Trophoblast cell (in vitro differentiated cells and primary cell): ENCODE data around the gene C10orf71.

ENCODE experiments used
- DNase-seq, 2 donors: peaks; one replicate each; pipeline ENCODE4 v3.0.0-alpha.2; 2016
- H2AFZ ChIP-seq: 2 replicates; pipeline ENCODE4 v1.6.1; 2013; ENCODE audit warnings: low read length, moderate library complexity, mild to moderate bottlenecking; ENCODE audit not compliant: insufficient read depth, poor library complexity
- H2AK5ac ChIP-seq: 2 replicates; pipeline ENCODE4 v1.6.1; 2013; ENCODE audit warnings: mild to moderate bottlenecking, low read length
- H2BK120ac ChIP-seq: 2 replicates; pipeline ENCODE4 v1.6.1; 2013; ENCODE audit warnings: low read length, mild to moderate bottlenecking, moderate library complexity; ENCODE audit not compliant: insufficient read depth, poor library complexity
- H2BK12ac ChIP-seq: 2 replicates; pipeline ENCODE4 v1.6.1; 2013; ENCODE audit warnings: mild to moderate bottlenecking, low read length, moderate library complexity
- H2BK5ac ChIP-seq: 2 replicates; pipeline ENCODE4 v1.6.1; 2013; ENCODE audit warnings: low read length, low read depth, moderate library complexity, mild to moderate bottlenecking; ENCODE audit not compliant: poor library complexity
- H3K14ac ChIP-seq: 2 replicates; pipeline ENCODE4 v1.6.1; 2013; ENCODE audit warnings: mild to moderate bottlenecking, low read length
- H3K18ac ChIP-seq: 2 replicates; pipeline ENCODE4 v1.6.1; 2013; ENCODE audit warnings: mild to moderate bottlenecking, low read length
- H3K23ac ChIP-seq: 2 replicates; pipeline ENCODE4 v1.6.1; 2013; ENCODE audit warnings: low read length
- H3K27ac ChIP-seq: 2 replicates; pipeline ENCODE4 v1.5.1; 2013; ENCODE audit warnings: low read depth, mild to moderate bottlenecking, inconsistent platforms, low read length, moderate library complexity
- H3K27me3 ChIP-seq: 2 replicates; pipeline ENCODE4 v1.6.1; 2013; ENCODE audit warnings: inconsistent platforms, mild to moderate bottlenecking, low read length, moderate library complexity; ENCODE audit not compliant: insufficient read depth
- H3K36me3 ChIP-seq, 2 experiments: 1 replicate in 1 of 2; 2 replicates in 1 of 2; pipeline ENCODE4 v1.6.1; 2013; ENCODE audit warnings: low read length in 2 of 2, mild to moderate bottlenecking in 2 of 2, moderate library complexity in 1 of 2; ENCODE audit not compliant: insufficient read depth in 2 of 2, control insufficient read depth in 1 of 2
- H3K4ac ChIP-seq: 2 replicates; pipeline ENCODE4 v1.6.1; 2013; ENCODE audit warnings: low read depth, mild to moderate bottlenecking, low read length, moderate library complexity
- H3K4me1 ChIP-seq, 2 experiments: 1 replicate in 1 of 2; 2 replicates in 1 of 2; pipeline ENCODE4 v1.6.1; 2013; ENCODE audit warnings: low read length in 2 of 2, mild to moderate bottlenecking in 2 of 2, moderate library complexity in 1 of 2; ENCODE audit not compliant: insufficient read depth in 2 of 2, control insufficient read depth in 1 of 2
- H3K4me2 ChIP-seq: 2 replicates; pipeline ENCODE4 v1.6.1; 2013; ENCODE audit warnings: inconsistent platforms, mild to moderate bottlenecking, low read length, moderate library complexity
- H3K4me3 ChIP-seq: 2 replicates; pipeline ENCODE4 v1.5.1; 2013; ENCODE audit warnings: mild to moderate bottlenecking, low read depth, low read length, inconsistent platforms
- H3K79me1 ChIP-seq: one replicate; pipeline ENCODE4 v1.6.1; 2013; ENCODE audit warnings: low read length
- H3K79me2 ChIP-seq: 2 replicates; pipeline ENCODE4 v1.6.1; 2013; ENCODE audit warnings: low read length, mild to moderate bottlenecking; ENCODE audit not compliant: control insufficient read depth, insufficient read depth, poor library complexity
- H3K9ac ChIP-seq: 2 replicates; pipeline ENCODE4 v1.6.1; 2013; ENCODE audit warnings: mild to moderate bottlenecking, low read length
- H3K9me3 ChIP-seq: 2 replicates; pipeline ENCODE4 v1.6.1; 2013; ENCODE audit warnings: low read depth, mild to moderate bottlenecking, control low read depth, inconsistent platforms, low read length; ENCODE audit not compliant: insufficient read depth
- H4K12ac ChIP-seq: 2 replicates; pipeline ENCODE4 v1.6.1; 2013; ENCODE audit warnings: low read depth, mild to moderate bottlenecking, low read length, moderate library complexity
- H4K8ac ChIP-seq: 2 replicates; pipeline ENCODE4 v1.6.1; 2013; ENCODE audit warnings: low read depth, mild to moderate bottlenecking, low read length, moderate library complexity
- H4K91ac ChIP-seq: one replicate; pipeline ENCODE4 v1.6.1; 2013; ENCODE audit warnings: low read depth, mild to moderate bottlenecking, low read length, moderate library complexity
- WGBS: extraction: QIAGEN DNeasy Blood & Tissue Kit; methylation state at CpG from one replicate; pipeline ENCODE4 v1.1.7; 2013; ENCODE audit warnings: missing lambda C conversion rate; ENCODE audit not compliant: insufficient read length, insufficient coverage; ENCODE audit errors: extremely low coverage; 5-methylcytosine and 5-hydroxymethylcytosine counted together

Gene C10orf71

DNA sequence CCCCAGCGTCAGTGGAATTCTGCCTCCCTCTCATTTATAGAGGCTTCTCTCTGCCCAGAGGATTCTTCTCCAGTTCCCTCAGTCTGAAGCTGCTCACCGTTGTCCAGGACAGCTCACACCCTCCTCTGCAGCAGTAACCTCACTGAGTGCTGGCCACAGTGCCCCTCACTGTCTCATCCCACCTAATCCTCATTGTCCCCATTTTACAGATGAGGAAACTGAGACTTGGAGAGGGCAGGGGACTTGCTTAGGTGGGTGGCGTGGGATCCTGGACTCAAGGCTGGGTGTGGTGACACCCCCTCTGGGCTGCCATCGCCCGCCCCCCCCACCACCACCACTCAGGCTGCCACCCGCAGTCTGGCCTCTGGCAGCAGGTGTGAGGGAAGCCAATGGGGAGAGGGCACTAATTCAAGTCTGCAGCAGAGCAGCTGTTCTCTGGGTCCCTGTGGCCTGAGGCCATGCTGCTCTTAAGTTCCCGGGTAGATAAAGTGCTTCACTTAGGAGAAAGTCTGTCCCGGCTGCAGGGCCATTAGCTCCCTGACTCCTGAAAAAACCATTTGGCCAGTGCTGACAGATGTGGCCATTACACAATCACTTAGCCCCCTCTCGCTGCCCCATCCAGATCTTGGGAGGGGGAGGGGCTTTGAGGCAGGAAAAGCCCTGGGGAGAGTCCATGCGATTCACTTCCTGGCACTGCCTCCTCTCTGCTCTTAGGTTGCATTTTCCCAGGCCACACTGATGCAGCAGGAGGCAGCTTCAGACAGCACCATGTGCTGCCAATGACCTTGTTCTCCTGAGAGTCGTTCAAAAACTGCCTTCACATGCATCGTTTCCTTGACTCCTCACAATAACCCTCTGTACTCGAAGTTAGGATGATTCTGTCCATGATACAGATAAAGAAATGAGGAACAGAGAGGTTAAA, 60.6 kb downstream of the C10orf71 start:
- H4K8ac ChIP-seq: no peak overlapping the region
- H3K36me3 ChIP-seq: no peaks in the 10 kb centered on the region
- H3K4me1 ChIP-seq: peaks cover 12 to 14% of the 10 kb centered on the region in 2 experiments
- DNase-seq: no peak
- peaks cover 3% of the 10 kb centered on the region for H3K79me2 ChIP-seq
- H3K18ac ChIP-seq: no peak overlapping the region
- H2AK5ac ChIP-seq: no peak overlapping the region
- no peak overlapping the region for H4K12ac ChIP-seq
- H3K79me1 ChIP-seq: peaks cover 5% of the 10 kb centered on the region
- no peak overlapping the region for H3K4me3 ChIP-seq
- no peaks in the 10 kb centered on the region for H3K27me3 ChIP-seq
- H2BK120ac ChIP-seq: no peak overlapping the region
- no peak overlapping the region for H2AFZ ChIP-seq
- H2BK5ac ChIP-seq: no peak overlapping the region
- no peak overlapping the region for H2BK12ac ChIP-seq
- WGBS: no CpG with 5 or more reads among the region's 13 CpGs
- peak overlapping the region; percentile 38 for H3K27ac ChIP-seq
- H3K23ac ChIP-seq: no peak overlapping the region
- H3K14ac ChIP-seq: no peak overlapping the region
- no peak overlapping the region for H4K91ac ChIP-seq
- peak overlapping the region; percentile 7 for H3K4me2 ChIP-seq
- no peak overlapping the region for H3K9ac ChIP-seq
- no peaks in the 10 kb centered on the region for H3K9me3 ChIP-seq
- H3K4ac ChIP-seq: no peak overlapping the region

DNA sequence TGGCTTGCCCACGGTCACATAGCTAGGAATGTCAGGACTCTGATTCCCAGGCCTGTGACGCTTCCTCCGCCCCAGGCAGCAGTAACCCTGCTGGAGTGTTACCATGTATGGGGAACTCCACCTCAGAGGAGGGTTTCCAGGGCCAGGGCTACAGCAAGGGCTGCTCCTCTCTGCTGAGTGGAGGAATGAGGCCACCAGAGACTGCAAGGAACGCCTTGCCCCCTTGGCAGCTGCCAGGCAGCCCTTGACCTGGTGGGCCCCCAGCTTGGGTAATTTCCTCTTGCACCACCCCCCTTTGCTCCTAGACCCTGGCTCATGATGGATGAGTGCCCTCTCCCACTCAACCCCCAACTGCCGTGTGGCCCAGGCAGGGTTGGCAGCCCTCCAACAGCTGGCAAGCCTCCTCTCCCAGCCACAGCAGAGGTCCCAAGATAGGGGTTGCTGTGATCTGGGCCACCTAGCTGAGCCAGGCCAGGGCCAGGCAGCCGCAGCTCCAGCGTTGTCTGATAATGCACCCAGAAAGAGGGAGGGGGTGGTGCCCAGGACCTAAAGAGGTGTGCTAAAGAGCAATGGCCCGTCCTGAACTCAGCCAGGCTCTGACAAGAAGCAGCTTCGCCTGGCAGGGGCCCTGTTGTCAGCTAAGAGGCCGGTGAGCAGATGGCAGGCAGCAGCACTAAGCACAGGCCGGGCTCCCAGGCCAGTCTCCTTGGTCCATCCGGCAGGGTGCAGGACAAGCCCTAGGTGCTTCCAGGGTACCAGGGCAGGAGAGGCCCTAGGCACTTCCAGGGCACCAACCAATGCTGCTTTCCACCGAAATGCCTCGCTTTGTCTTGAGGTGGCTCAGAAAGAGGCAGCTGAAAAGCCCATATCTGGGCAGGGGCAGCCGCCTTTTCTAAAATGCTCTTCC, 61.6 kb downstream of the C10orf71 start:
- Histone ChIP-seq H3K4ac (peak overlapping the region; percentile 12), H3K27ac (peak overlapping the region; percentile 38), H2BK5ac (no peak overlapping the region), H4K8ac (no peak overlapping the region), H3K23ac (no peak overlapping the region), H3K79me1 (peaks cover 5% of the 10 kb centered on the region), H3K4me1 (peaks cover 12 to 14% of the 10 kb centered on the region in 2 experiments), H3K9me3 (no peaks in the 10 kb centered on the region), H3K18ac (peak overlapping the region; percentile 25), H2BK12ac (peak overlapping the region; percentile 25), H3K14ac (peak overlapping the region; percentile 25), H3K27me3 (no peaks in the 10 kb centered on the region), H3K79me2 (peaks cover 3% of the 10 kb centered on the region), H3K4me3 (no peak overlapping the region), H3K36me3 (no peaks in the 10 kb centered on the region), H3K4me2 (peak overlapping the region; percentile 7), H3K9ac (no peak overlapping the region), H4K12ac (no peak overlapping the region), H2AFZ (no peak overlapping the region), H2AK5ac (peak overlapping the region; percentile 1), H2BK120ac (peak overlapping the region; percentile 27), H4K91ac (peak overlapping the region; percentile 31)
- peak in 1 of 2 donors; percentile 4 for DNase-seq
- no CpG with 5 or more reads among the region's 15 CpGs for WGBS

DNA sequence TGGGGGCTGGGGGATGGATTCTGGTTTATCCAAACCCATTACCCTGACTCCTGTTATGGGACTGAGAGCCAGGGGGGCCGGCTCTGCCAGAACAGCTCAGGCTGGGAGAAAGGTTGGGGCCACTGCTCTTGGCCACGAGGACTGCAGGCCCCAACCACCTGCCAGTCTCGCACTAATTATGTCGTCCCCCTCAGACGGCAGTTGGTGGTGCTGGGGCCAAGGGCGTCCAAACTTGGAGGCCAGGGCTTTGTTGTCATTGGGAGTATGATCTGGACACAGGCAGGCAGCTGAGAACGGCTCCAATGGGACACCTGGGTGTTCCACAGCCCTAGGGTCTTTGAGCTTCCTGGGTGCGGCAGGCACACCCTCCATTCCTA, 62.2 kb downstream of the C10orf71 start:
- Histone ChIP-seq H3K36me3 (no peaks in the 10 kb centered on the region), H2AK5ac (peak overlapping the region; percentile 20), H3K14ac (no peak overlapping the region), H3K18ac (no peak overlapping the region), H3K4me1 (peaks cover 12 to 14% of the 10 kb centered on the region in 2 experiments), H4K12ac (no peak overlapping the region), H3K27me3 (no peaks in the 10 kb centered on the region), H3K4me3 (no peak overlapping the region), H3K9me3 (no peaks in the 10 kb centered on the region), H2BK120ac (no peak overlapping the region), H3K4ac (no peak overlapping the region), H2BK5ac (no peak overlapping the region), H2AFZ (no peak overlapping the region), H3K9ac (no peak overlapping the region), H3K79me1 (peaks cover 5% of the 10 kb centered on the region), H3K27ac (no peak overlapping the region), H3K23ac (no peak overlapping the region), H4K91ac (no peak overlapping the region), H4K8ac (no peak overlapping the region), H2BK12ac (no peak overlapping the region), H3K4me2 (no peak overlapping the region), H3K79me2 (peaks cover 3% of the 10 kb centered on the region)
- no CpG with 5 or more reads among the region's 8 CpGs for WGBS
- no peak for DNase-seq

DNA sequence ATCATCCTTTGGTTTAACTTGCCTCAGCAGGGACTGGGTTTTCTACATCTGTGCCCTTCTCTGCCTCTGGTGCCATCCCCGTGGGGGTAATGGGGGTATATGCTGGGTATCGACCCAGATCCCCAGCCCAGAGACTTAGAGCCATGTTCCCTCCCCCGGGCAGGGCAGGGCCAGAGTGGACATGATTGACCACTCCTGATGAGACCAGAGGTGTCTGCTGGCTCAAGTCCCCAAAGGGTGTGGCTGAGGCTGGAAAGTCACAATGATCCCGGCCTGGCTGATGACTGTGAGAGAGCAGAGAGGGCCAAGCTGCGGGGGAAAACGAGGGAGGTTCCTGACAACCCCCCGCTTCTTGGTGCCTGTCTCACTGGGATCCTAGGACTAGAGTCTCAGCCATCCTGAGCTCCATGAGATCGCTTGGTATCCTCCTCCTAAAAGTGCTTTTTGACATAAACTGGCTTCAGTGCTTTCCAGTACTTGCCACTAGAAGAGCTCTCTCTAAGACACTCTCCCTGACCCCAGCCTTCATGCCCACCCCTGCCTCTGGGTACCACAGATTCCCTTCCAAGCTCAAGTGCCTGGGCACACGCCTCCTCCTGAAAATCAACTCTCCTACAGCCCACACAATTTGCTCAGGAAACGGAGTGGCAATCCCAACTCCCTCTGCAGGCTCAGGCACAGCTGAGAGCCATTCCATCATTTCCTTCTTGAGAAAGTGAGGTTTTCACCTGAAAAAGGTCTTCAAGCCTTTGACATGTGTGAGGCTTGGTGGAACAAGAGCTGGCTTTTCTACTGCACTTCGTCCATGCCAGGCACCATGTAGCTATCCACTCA, 63.0 kb downstream of the C10orf71 start:
- H3K9ac ChIP-seq: no peak overlapping the region
- H3K9me3 ChIP-seq: no peaks in the 10 kb centered on the region
- no peak overlapping the region for H3K4ac ChIP-seq
- DNase-seq: no peak
- H3K14ac ChIP-seq: no peak overlapping the region
- no peak overlapping the region for H4K91ac ChIP-seq
- no peak overlapping the region for H2AFZ ChIP-seq
- H2BK120ac ChIP-seq: no peak overlapping the region
- no peak overlapping the region for H2BK5ac ChIP-seq
- no peak overlapping the region for H4K8ac ChIP-seq
- H2AK5ac ChIP-seq: no peak overlapping the region
- H3K79me1 ChIP-seq: peaks cover 5% of the 10 kb centered on the region
- H2BK12ac ChIP-seq: no peak overlapping the region
- H3K79me2 ChIP-seq: peaks cover 3% of the 10 kb centered on the region
- H3K27ac ChIP-seq: no peak overlapping the region
- H3K18ac ChIP-seq: no peak overlapping the region
- no peaks in the 10 kb centered on the region for H3K36me3 ChIP-seq
- no CpG with 5 or more reads among the region's 11 CpGs for WGBS
- peaks cover 12 to 14% of the 10 kb centered on the region in 2 experiments for H3K4me1 ChIP-seq
- H3K23ac ChIP-seq: no peak overlapping the region
- H4K12ac ChIP-seq: no peak overlapping the region
- no peak overlapping the region for H3K4me2 ChIP-seq
- H3K27me3 ChIP-seq: no peaks in the 10 kb centered on the region
- H3K4me3 ChIP-seq: no peak overlapping the region
